Muscle of leg (tissue), 11 donors: ENCODE results near the gene CAV1. TPM values are rescaled to one million over a fixed set of nuclear protein-coding genes. Genes with fewer than 3 reads are reported as not detected.

Source experiments
- DNase-seq: peaks from one replicate; pipeline ENCODE4 v3.0.0; 2013
- H3K27ac ChIP-seq: one replicate; pipeline ENCODE4 v1.5.1; 2013; ENCODE audit warnings: mild to moderate bottlenecking, low read length, control low read depth
- H3K27me3 ChIP-seq: one replicate; pipeline ENCODE4 v1.6.1; 2013; ENCODE audit warnings: low read length; ENCODE audit not compliant: control insufficient read depth, insufficient read depth
- H3K36me3 ChIP-seq: one replicate; pipeline ENCODE4 v1.6.1; 2013; ENCODE audit warnings: low read length; ENCODE audit not compliant: control insufficient read depth, insufficient read depth
- H3K4me1 ChIP-seq: one replicate; pipeline ENCODE4 v1.6.1; 2013; ENCODE audit warnings: low read length; ENCODE audit not compliant: control insufficient read depth, insufficient read depth
- H3K4me3 ChIP-seq: one replicate; pipeline ENCODE4 v1.5.1; 2013; ENCODE audit warnings: low read length, control low read depth
- H3K9me3 ChIP-seq: replicated peaks from 2 replicates; pipeline ENCODE4 v1.6.1; 2013; ENCODE audit warnings: low read depth, low read length; ENCODE audit not compliant: control insufficient read depth
- WGBS: methylation state at CpG from one replicate; pipeline ENCODE4 v1.1.5; 2013; ENCODE audit warnings: missing lambda C conversion rate; ENCODE audit not compliant: insufficient coverage; 5-methylcytosine and 5-hydroxymethylcytosine counted together
- polyA plus RNA-seq, 8 donors: library from polyadenylated mRNA; unstranded; fragments of 120-200 nt; gene quantifications; one replicate each; pipeline versions ENCODE4 v1.2.1 to v1.2.3, GENCODE V29; 2013; ENCODE audit warnings: inconsistent platforms in 1 of 8, low replicate concordance in 1 of 8; ENCODE audit not compliant: insufficient read length in 8 of 8, insufficient read depth in 1 of 8
- total RNA-seq: library from RNA; stranded (reverse); fragments of 120-200 nt; gene quantifications from one replicate; pipeline ENCODE4 v1.2.4, GENCODE V29; 2013

CAV1 gene
- total and polyA plus RNA-seq, 9 donors, result 166 to 253 (median 198) TPM

DNA sequence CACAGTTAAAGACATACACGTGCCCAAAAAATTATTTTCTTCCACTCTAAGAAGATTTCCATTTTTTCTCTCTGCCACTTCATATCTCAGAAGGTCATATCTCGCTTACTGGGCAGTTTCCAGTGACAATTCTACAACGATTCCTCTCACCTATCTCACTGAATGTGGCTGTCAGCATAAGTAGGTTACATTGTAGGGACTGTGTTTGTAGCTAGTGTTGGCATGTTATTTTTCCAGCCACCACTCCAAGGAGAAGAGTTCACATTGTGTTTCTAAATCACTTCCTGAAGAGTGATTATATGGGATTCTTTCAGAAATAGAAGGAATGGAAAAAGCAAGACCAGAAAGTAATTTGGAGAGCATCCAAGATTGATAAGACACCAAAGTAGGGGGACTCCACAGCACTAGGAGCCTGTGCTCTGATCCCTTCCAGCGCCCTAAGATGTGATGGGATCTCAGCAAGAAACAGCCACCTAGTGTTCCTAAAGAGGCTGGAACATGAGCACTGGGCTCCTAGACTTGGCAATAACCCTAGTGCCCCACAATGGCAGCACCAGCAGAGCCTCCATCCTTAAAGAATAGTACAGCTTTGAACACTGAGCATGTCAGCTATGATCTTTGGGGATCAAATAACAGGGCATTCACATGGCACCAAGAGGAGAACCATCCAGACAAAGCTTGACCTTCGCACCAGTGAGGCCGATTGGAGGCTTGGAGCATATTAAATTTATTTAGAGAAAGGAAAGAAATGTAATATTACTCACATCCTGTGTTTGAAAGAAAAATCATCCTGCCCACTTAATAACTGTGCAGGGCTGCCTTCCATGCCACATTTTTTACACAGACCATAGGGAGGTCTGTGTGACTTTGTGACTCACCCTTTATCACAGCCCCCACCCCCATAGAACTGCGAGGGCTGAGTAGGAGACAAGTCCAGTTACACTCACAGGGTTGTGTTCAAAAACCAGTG is 51.8 kb downstream of the CAV1 start:
- no peaks in the 10 kb centered on the region for H3K36me3 ChIP-seq
- no peaks in the 10 kb centered on the region for H3K27me3 ChIP-seq
- DNase-seq, result no peak
- no peak overlapping the region for H3K4me3 ChIP-seq
- 100% methylated on average over 1 of the region's 7 CpGs for WGBS
- H3K27ac ChIP-seq, result peak overlapping the region; percentile 38
- no peaks in the 10 kb centered on the region for H3K9me3 ChIP-seq
- H3K4me1 ChIP-seq, result peaks cover 7% of the 10 kb centered on the region

DNA sequence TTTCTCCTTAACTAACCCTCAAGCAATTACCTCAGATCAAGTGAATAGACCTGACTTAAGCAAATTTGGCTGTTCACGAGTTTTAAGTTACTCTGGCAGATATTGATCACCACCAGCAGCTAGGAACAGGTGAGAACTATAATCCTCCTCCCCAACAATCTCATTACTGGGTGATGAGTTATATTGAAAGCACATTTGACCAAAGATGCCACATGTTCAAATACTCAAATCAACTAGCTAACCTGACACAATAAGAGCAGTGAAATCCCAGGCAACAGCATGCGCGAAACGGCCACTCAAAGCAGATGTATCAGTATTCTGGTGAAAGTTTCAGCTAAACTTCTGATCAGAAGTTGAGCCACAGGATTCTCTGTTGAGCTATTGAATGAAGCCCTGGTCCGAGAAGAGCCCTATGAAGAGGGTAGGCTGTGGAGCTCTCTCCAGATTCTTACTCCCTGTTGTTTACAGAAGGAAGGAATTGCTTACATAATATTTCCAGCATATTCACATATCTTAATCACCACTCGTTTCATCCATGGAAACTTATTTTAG is 52.6 kb downstream of the CAV1 start:
- Histone ChIP-seq H3K36me3 (no peaks in the 10 kb centered on the region), H3K27ac (no peak overlapping the region), H3K4me3 (no peak overlapping the region), H3K9me3 (no peaks in the 10 kb centered on the region), H3K4me1 (peaks cover 7% of the 10 kb centered on the region), H3K27me3 (no peaks in the 10 kb centered on the region)
- DNase-seq, result no peak
- WGBS, result 67% methylated on average over 3 of the region's 6 CpGs

DNA sequence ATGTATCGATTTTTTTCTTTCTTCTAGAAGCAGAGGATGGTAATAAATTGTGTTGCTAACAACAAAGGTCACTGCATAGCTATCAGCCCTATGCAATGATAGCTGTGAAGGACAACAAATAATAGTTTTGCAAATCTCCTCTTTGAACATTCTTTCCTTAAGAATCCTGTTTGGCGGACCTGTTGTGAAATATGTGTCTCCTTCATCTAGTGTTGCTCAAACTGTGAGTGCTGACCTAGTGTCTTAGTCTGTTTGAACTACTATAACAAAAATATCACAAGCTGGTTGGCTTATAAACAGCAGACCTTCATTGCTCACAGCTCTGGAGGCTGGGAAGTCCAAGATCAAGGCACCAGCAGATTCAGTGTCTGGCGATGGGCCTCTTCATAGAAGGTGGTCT is 53.7 kb downstream of the CAV1 start:
- Histone ChIP-seq H3K4me3 (no peak overlapping the region), H3K4me1 (peaks cover 10% of the 10 kb centered on the region)
- no CpG with 5 or more reads among the region's 3 CpGs for WGBS

DNA sequence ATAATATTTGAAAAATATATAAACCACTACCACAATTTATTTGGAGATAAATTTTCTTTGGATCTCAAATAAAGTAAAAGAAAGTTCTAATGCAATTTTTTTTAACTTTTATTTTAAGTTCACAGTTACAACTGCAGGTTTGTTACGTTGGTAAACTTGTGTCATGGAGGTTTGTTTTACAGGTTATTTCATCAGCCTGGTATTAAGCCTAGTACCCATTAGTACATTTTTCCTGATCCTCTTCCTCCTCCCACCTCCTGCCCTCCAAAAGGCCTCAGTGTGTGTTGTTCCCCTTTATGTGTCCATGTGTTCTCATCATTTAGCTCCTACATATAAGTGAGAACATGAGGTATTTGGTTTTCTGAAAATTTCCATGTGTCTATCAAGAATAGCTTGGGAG is 54.5 kb downstream of the CAV1 start:
- Histone ChIP-seq H3K9me3 (no peaks in the 10 kb centered on the region), H3K27me3 (no peaks in the 10 kb centered on the region), H3K4me3 (no peak overlapping the region), H3K4me1 (peaks cover 9% of the 10 kb centered on the region), H3K27ac (no peak overlapping the region), H3K36me3 (no peaks in the 10 kb centered on the region)
- no peak for DNase-seq
- no CpG with 5 or more reads among the region's 1 CpG for WGBS

More for the DNA sequence above, 53.7 kb downstream of the CAV1 start:
- DNase-seq, result no peak
- Histone ChIP-seq H3K36me3 (no peaks in the 10 kb centered on the region), H3K9me3 (no peaks in the 10 kb centered on the region), H3K27ac (no peak overlapping the region), H3K27me3 (no peaks in the 10 kb centered on the region)

DNA sequence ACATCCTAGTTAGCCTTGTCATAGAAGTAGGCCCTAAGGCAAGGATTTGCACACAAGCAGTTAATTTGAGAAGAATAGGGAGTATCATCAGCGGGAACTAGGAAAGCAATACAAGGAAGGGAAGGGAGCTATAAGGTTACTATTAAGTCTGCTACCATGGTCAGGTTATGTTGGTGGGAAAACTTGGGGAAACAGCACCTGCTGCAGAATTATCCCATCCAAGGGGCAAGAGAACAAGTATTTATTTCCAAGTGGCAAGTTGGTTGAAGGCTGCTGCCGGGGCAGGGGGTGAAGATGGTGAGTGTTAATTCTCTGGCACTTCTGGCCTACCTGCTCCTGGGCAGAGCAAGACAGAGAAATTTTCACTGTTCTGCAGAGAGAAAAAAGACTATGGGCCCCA is 55.0 kb downstream of the CAV1 start:
- H3K36me3 ChIP-seq, result no peaks in the 10 kb centered on the region
- H3K27me3 ChIP-seq, result no peaks in the 10 kb centered on the region
- peaks cover 9% of the 10 kb centered on the region for H3K4me1 ChIP-seq
- 70% methylated on average over 2 of the region's 2 CpGs for WGBS
- H3K9me3 ChIP-seq, result no peaks in the 10 kb centered on the region
- H3K27ac ChIP-seq, result no peak overlapping the region
- no peak overlapping the region for H3K4me3 ChIP-seq
- no peak for DNase-seq

DNA sequence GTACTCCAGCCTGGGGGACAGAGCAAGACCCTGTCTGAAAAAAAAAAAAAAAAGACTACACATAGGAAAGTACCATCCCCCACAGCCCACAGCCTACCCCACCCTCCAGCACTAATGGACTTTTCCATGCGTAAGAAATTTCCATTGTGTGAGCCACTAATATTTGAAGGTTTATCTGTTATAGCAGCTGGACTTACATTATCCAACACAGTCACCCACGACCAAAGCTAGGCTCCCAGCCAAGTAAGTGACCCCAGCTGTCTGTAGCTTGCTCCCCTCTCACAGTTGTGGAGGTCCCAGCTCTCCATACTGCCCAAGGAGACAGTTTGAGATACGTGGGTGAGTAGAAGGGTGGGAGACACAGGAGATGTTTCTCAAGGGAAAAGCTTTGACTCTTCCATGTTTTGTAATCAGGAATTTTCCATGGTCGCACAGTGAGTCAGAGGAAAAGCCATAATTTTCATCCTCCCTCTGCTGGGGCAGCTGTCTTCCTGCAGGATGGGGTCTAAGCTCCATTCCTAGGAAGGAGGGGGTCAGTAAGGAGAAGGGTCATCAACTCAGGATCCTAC is 57.4 kb downstream of the CAV1 start:
- H3K4me3 ChIP-seq, result no peak overlapping the region
- H3K4me1 ChIP-seq, result peaks cover 7% of the 10 kb centered on the region
- peak overlapping the region; percentile 62 for H3K27ac ChIP-seq
- no peaks in the 10 kb centered on the region for H3K27me3 ChIP-seq
- no peak for DNase-seq
- no peaks in the 10 kb centered on the region for H3K9me3 ChIP-seq
- WGBS, result no CpG with 5 or more reads among the region's 4 CpGs
- no peaks in the 10 kb centered on the region for H3K36me3 ChIP-seq

DNA sequence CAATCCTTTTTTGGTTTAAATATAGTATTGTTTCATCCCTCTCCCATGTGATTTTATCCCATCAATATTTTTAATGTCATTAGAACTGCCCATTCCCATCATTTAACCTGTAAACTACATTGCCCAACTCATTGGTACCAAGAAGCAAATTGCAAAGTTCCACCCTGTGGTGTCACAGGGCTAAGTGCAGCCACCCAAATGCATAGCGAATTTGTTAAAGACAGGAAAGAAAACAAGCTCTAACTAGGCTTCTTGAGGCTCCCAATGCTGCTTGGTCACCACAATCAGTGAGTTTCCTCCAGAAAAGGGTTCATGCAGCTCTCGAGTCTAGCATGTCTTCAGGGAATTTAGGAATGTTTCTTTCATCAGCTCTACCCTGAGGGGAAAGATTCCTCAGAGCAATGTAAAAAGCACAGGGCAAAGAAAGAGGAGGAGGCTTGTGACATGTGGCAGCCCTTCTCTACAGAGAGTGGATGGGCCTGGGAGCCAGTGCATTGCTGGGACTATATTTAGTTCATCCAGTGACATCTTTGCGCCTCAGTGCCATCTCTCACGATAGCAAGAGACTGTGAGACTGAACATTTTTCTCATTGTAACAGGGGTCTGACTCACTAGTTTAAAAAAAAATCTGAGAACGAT is 58.1 kb downstream of the CAV1 start:
- Histone ChIP-seq H3K36me3 (no peaks in the 10 kb centered on the region), H3K27ac (peak overlapping the region; percentile 62), H3K4me1 (peaks cover 7% of the 10 kb centered on the region), H3K4me3 (no peak overlapping the region), H3K27me3 (no peaks in the 10 kb centered on the region), H3K9me3 (no peaks in the 10 kb centered on the region)
- peak; percentile 61 for DNase-seq
- WGBS, result 70% methylated on average over 3 of the region's 5 CpGs

DNA sequence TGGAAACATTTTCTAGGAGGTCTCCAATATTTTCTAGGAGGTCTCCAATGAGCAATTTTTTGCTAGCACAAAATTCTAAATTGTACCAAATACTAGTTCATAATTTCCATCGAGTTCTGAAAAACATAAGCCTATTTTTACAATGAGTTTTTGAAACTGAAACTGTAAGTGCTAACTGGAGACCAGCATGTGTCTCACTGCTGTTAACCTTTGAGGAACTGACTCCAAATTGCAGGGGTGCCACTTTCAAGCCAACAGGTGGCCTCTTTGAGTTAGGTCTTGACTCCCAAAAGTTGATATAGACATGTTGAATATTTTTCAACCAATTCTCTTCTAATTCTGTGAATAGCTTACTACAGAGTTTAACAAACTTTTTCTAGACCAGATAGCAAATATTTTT is 58.8 kb downstream of the CAV1 start:
- H3K36me3 ChIP-seq, result no peaks in the 10 kb centered on the region
- H3K9me3 ChIP-seq, result no peaks in the 10 kb centered on the region
- no peak overlapping the region for H3K4me3 ChIP-seq
- H3K27ac ChIP-seq, result peak overlapping the region; percentile 17
- no peaks in the 10 kb centered on the region for H3K27me3 ChIP-seq
- no CpG with 5 or more reads among the region's 1 CpG for WGBS
- peak; percentile 49 for DNase-seq
- H3K4me1 ChIP-seq, result peaks cover 7% of the 10 kb centered on the region

DNA sequence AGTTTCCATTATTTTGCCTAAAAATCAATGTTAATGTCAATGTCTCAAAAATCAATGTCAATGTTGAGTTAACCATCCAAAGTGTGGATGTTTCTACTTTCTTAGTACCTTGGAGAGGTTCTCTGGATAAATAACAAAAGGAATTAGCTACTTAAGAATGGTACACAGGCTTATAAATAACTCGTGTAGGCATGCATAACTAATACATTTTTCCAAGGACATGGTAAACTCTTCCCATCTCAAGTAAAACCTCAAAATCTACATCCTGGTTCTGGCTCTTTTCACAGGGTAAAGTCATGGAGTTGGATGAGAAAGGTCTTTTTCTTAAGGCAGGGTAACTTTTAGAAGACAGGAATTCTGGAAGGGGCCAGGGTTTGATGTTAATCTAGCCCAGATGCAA is 59.9 kb downstream of the CAV1 start:
- no peaks in the 10 kb centered on the region for H3K36me3 ChIP-seq
- H3K4me1 ChIP-seq, result peaks cover 7% of the 10 kb centered on the region
- WGBS, result no CpG with 5 or more reads among the region's 1 CpG
- no peak overlapping the region for H3K27ac ChIP-seq
- no peaks in the 10 kb centered on the region for H3K9me3 ChIP-seq
- no peaks in the 10 kb centered on the region for H3K27me3 ChIP-seq
- no peak overlapping the region for H3K4me3 ChIP-seq
- no peak for DNase-seq

DNA sequence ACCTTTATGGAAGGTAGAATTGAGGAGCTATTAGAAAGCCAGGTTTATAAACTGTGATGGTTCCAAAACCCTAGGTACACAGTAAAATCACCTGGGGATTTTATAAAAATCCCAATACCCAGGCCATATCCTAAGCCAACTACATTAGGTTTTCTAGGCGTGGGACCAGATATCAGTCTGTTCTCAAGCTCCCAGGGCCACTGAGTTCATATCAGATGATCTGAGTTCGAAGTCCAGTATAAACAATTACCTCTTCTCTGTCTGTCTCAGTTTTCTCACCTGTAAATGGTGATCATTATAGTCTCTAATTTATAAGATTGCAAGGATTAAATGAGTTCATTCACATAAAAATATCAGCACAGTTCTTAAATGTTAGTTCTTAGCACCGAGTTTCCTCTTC is 60.6 kb downstream of the CAV1 start:
- Histone ChIP-seq H3K36me3 (no peaks in the 10 kb centered on the region), H3K9me3 (no peaks in the 10 kb centered on the region), H3K27me3 (no peaks in the 10 kb centered on the region), H3K4me3 (no peak overlapping the region), H3K27ac (no peak overlapping the region), H3K4me1 (peaks cover 7% of the 10 kb centered on the region)
- DNase-seq, result no peak
- WGBS, result 88% methylated on average over 1 of the region's 3 CpGs
